A549 (cell line): ENCODE results near the gene SNAPC5. TPM values are rescaled to one million over a fixed set of nuclear protein-coding genes. Genes with fewer than 3 reads are reported as not detected.

ENCODE experiments used
- ATAC-seq, 2 experiments: fragments of 200-7000 bp in 1 of 2; fragments of >200 bp in 1 of 2; cut with Nextera tagmentation in 1 of 2; cut with Tn5 transposase in 1 of 2; 3 replicates each; pipeline versions ENCODE4 v1.8.0 to v1.9.1; 2018 to 2020; ENCODE audit warnings: mild to moderate bottlenecking in 1 of 2, moderate library complexity in 1 of 2
- CTCF ChIA-PET: fragments of 300-600 bp; sonication (Branson Sonifier 250); formaldehyde crosslinking; extraction: SDS; loops from one replicate; lab custom pipeline; 2021; ENCODE audit warnings: antibody characterized with exemption, inconsistent platforms; lab: Yijun Ruan, JAX
- POLR2A ChIA-PET: fragments of 350-600 bp; formaldehyde crosslinking; extraction: SDS; loops from one replicate; lab custom pipeline; 2021; ENCODE audit warnings: antibody characterized with exemption, inconsistent platforms; lab: Yijun Ruan, JAX
- DNase-seq, 2 experiments: peaks; one replicate each; pipeline versions ENCODE4 v3.0.0 to v3.0.0-alpha.2; 2011 to 2016; ENCODE audit warnings: low read depth in 1 of 2, low spot score in 1 of 2
- FAIRE-seq: peaks from 2 replicates; lab custom pipeline; 2011; peaks lifted over from hg19 to GRCh38; lab: Jason Lieb, UNC
- H3K27ac ChIP-seq, 2 experiments: fragments of >200 bp; sonication (Bioruptor Twin); formaldehyde crosslinking; 3 replicates each; pipeline ENCODE4 v1.5.1; 2016 to 2017
- H3K4me1 ChIP-seq: fragments of >200 bp; sonication (Bioruptor Twin); formaldehyde crosslinking; 3 replicates; pipeline ENCODE4 v1.6.1; 2016
- H3K4me2 ChIP-seq: fragments of >200 bp; sonication (Bioruptor Twin); formaldehyde crosslinking; 3 replicates; pipeline ENCODE4 v1.6.1; 2016
- H3K4me3 ChIP-seq: fragments of >200 bp; sonication (Bioruptor Twin); formaldehyde crosslinking; 3 replicates; pipeline ENCODE4 v1.5.1; 2016
- H3K9me3 ChIP-seq: fragments of >200 bp; sonication (Bioruptor Twin); formaldehyde crosslinking; 3 replicates; pipeline ENCODE4 v1.6.1; 2016
- EHF ChIP-seq: fragments of 250-450 bp; sonication (Bioruptor Pico); IDR thresholded peaks from 2 replicates; pipeline ENCODE4 v1.5.0; 2020; ENCODE audit warnings: mild to moderate bottlenecking
- ELK1 ChIP-seq: fragments of 150-350 bp; IDR thresholded peaks from 2 replicates; pipeline ENCODE4 v1.6.1; 2014; ENCODE audit warnings: low read depth, mild to moderate bottlenecking, low read length
- GATA3 ChIP-seq: IDR thresholded peaks from 2 replicates; pipeline ENCODE4 v1.6.1; 2012; ENCODE audit warnings: borderline replicate concordance
- HDAC2 ChIP-seq: fragments of 200-600 bp; sonication (generic); IDR thresholded peaks from 2 replicates; pipeline ENCODE4 v1.6.1; 2016
- JUN ChIP-seq, 2 experiments: fragments of >200 bp; sonication (Bioruptor Twin); formaldehyde crosslinking; IDR thresholded peaks; 2 replicates in 1 of 2; 3 replicates in 1 of 2; pipeline ENCODE4 v1.6.1; 2016 to 2017
- MYC ChIP-seq: IDR thresholded peaks from 2 replicates; pipeline ENCODE4 v1.6.1; 2012; ENCODE audit warnings: mild to moderate bottlenecking, inconsistent platforms, low read length, improper control_type of control experiment, borderline replicate concordance
- NR3C1 ChIP-seq: fragments of >200 bp; sonication (Bioruptor Twin); formaldehyde crosslinking; IDR thresholded peaks from 3 replicates; pipeline ENCODE4 v1.6.1; 2017
- PBX3 ChIP-seq: IDR thresholded peaks from 2 replicates; pipeline ENCODE4 v1.6.1; 2012
- REST ChIP-seq: fragments of 200-600 bp; sonication (generic); IDR thresholded peaks from 2 replicates; pipeline ENCODE4 v1.6.1; 2016; ENCODE audit warnings: antibody characterized with exemption, mild to moderate bottlenecking, moderate library complexity
- SMC3 ChIP-seq: fragments of >200 bp; sonication (Bioruptor Twin); formaldehyde crosslinking; IDR thresholded peaks from 3 replicates; pipeline ENCODE4 v1.6.1; 2018; ENCODE audit warnings: inconsistent platforms
- ZC3H11A ChIP-seq: fragments of 450-650 bp; IDR thresholded peaks from 2 replicates; pipeline ENCODE4 v1.6.1; 2014; ENCODE audit warnings: antibody characterized with exemption, mild to moderate bottlenecking
- WGBS: methylation state at CpG from one replicate; pipeline ENCODE4 v1.1.6; 2017; ENCODE audit errors: missing lambda C conversion rate; 5-methylcytosine and 5-hydroxymethylcytosine counted together
- polyA plus RNA-seq, 4 experiments: library from polyadenylated mRNA; depleted of rRNA in 3 of 4; stranded (reverse); fragments of >200 nt; fragmentation: RNase III in 1 of 4; extraction: RNeasy Plus Mini Kit Qiagen cat#74134 plus additional on column Dnase treatment in 1 of 4; gene quantifications; 2 replicates in 3 of 4; 3 replicates in 1 of 4; pipeline ENCODE4 v1.2.3, GENCODE V29; 2011 to 2017
- TF ChIP-seq, protein P1 (sequence below): fragments of >200 bp; sonication (Bioruptor Twin); formaldehyde crosslinking; IDR thresholded peaks from 3 replicates; pipeline ENCODE4 v1.5.1; 2016
- TF ChIP-seq, protein P2 (sequence below): fragments of 250-450 bp; sonication (Bioruptor Pico); IDR thresholded peaks from 2 replicates; pipeline ENCODE4 v1.5.0; 2020; ENCODE audit warnings: low read depth, mild to moderate bottlenecking, moderate library complexity
- TF ChIP-seq, protein P3 (sequence below): fragments of 450-650 bp; IDR thresholded peaks from 2 replicates; pipeline ENCODE4 v1.6.1; 2014; ENCODE audit warnings: antibody characterized with exemption

SNAPC5 gene
- polyA plus RNA-seq, 2 of the 4 experiments (the other 2 are of a cell fraction) = 80.9 to 84.9 TPM

DNA sequence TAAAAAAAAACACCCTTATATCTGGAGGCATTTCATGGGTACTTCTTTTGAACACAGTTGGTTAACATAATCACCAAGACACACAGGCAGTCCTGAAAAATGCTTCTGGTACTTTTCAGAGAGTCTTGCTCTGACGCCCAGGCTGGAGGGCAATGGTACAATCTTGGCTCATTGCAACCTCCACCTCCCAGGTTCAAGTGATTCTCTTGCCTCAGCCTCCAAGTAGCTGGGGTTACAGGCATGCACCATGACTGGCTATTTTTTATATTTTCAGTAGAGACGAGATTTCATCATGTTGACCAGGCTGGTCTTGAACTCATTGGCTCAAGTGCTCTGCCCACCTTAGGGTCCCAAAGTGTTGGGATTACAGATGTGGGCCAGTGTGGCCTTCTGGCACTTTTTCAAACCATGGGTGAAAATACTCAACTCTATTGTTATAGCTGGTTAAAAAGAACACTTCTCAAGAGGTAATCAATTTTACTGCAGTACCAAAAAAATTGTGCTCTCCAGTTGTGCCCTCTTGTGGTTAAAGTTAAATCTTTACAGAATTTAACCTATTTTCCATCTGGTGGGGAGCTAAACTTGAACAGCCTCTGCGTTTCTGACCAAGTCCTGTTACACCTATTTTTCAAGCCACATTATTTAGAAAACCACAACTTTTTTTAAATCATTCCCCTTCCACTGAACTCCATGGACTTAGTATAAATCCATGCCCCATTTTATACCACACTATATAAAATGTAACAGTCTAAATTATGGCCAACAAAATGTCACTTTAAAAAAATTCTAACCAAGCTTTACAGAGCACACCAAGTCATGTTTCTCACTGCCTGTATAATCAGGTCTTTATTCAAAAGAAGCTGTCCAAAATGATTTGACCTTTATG is 1.2 kb upstream of the SNAPC5 start (continued):
- TF ChIP-seq ELK1 (no peak), JUN (IDR thresholded peaks at IDR 0.05) (no peak; a peak in 1 of 5 replicates), EHF (no peak), REST (no peak), NR3C1 (no peak)
- TF ChIP-seq, protein P1, sequence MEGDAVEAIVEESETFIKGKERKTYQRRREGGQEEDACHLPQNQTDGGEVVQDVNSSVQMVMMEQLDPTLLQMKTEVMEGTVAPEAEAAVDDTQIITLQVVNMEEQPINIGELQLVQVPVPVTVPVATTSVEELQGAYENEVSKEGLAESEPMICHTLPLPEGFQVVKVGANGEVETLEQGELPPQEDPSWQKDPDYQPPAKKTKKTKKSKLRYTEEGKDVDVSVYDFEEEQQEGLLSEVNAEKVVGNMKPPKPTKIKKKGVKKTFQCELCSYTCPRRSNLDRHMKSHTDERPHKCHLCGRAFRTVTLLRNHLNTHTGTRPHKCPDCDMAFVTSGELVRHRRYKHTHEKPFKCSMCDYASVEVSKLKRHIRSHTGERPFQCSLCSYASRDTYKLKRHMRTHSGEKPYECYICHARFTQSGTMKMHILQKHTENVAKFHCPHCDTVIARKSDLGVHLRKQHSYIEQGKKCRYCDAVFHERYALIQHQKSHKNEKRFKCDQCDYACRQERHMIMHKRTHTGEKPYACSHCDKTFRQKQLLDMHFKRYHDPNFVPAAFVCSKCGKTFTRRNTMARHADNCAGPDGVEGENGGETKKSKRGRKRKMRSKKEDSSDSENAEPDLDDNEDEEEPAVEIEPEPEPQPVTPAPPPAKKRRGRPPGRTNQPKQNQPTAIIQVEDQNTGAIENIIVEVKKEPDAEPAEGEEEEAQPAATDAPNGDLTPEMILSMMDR = peak; percentile 55
- TF ChIP-seq, all 56 proteins: peak for 9

- DNase-seq (peak in 1 of 2 experiments; percentile 31), FAIRE-seq (no peak), ATAC-seq (peak; percentile 27 to 45)
- peak overlapping the region; percentile 97 for H3K4me2 ChIP-seq
- peak overlapping the region; percentile 84 for H3K4me3 ChIP-seq
- CTCF ChIA-PET = interaction anchor here (0.6 to 4.7 kb wide), 44 partner anchors 8 to 948 kb away, joined by 3 to 75 read pairs (median 5); partner anchors contain the start of genes DIS3L, LCTL, MAP2K1 and RPL4
- H3K27ac ChIP-seq = peak overlapping the region; percentile 91 to 92
- TF ChIP-seq SMC3 = no peak
- no peak for TF ChIP-seq PBX3
- TF ChIP-seq, protein P2, sequence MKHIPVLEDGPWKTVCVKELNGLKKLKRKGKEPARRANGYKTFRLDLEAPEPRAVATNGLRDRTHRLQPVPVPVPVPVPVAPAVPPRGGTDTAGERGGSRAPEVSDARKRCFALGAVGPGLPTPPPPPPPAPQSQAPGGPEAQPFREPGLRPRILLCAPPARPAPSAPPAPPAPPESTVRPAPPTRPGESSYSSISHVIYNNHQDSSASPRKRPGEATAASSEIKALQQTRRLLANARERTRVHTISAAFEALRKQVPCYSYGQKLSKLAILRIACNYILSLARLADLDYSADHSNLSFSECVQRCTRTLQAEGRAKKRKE = peak; percentile 66; the same call in 1 of the 2 replicates
- TF ChIP-seq HDAC2 = no peak
- TF ChIP-seq ZC3H11A = no peak
- TF ChIP-seq NR3C1 = no peak
- TF ChIP-seq GATA3 = no peak
- TF ChIP-seq, protein P3, sequence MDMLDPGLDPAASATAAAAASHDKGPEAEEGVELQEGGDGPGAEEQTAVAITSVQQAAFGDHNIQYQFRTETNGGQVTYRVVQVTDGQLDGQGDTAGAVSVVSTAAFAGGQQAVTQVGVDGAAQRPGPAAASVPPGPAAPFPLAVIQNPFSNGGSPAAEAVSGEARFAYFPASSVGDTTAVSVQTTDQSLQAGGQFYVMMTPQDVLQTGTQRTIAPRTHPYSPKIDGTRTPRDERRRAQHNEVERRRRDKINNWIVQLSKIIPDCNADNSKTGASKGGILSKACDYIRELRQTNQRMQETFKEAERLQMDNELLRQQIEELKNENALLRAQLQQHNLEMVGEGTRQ = 0 out of 2 replicates have a peak, but pooled peaks have one; percentile 25
- no peak for TF ChIP-seq MYC
- H3K4me1 ChIP-seq = peaks cover 46% of the 10 kb centered on the region
- POLR2A ChIA-PET = interaction anchor here (0.5 to 3.3 kb wide), 4 partner anchors 10 to 146 kb away, joined by 3 to 25 read pairs (median 3); partner anchors contain the start of gene MAP2K1
- H3K9me3 ChIP-seq = no peaks in the 10 kb centered on the region
- WGBS = 22% methylated on average over 17 of the region's 17 CpGs
Observed at GRCh38 chr15:66496951-66497501, 536 bp downstream of the SNAPC5 start.
